ENCODE results near the gene ANKRD27.
"Not testable (repeated sequence)": the region's sequence is repeated elsewhere in the genome, so short reads cannot be mapped to it uniquely, and the experiment has no call there.

ANKRD27 gene

GRCh38 chr19:32652331-32652730, 22.6 kb downstream of the ANKRD27 start:
- DNase-seq (ENCODE audit: low read depth) = not testable (repeated sequence)

DNA sequence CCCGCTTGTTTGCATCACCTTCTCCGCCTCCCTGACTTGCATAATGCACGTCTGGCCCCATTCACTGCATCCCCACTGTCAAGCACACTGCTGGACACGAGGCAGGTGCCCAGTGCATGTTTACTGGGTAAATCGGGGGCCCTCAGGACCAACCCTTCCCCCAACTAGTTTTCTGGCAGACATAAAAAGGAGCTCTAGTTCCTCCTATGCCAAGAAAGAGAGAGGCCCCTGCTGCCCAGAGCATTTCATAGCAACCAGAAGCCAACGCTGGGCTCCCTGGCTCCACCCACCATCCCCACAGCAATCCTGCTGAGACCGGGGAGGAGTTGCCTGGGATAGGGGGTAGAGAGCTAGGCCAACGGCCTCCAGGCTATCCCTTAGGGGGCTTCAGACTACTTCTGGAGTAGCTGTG, 23.2 kb downstream of the ANKRD27 start:
- no peak for DNase-seq (ENCODE audit: low read depth)

DNA sequence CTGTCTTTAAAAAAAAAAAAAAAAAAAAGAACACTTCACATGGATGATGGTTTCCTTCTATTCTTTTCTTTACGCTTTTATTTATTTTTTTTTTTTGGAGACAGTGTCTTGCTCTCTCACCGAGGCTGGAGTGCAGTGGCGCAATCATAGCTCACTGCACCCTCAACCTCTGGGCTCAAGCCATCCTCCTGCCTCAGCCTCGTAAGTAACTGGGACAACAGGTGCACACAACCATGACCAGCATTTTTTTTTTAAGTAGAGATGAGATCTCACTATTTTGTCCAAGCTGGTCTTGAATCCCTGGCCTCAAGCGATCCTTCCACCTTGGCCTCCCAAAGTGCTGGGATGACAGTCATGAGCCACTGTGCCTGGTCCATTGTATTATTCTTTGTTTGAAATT, 24.3 kb downstream of the ANKRD27 start:
- no peak for DNase-seq (ENCODE audit: low read depth)

GRCh38 chr19:32649751-32650150, 25.2 kb downstream of the ANKRD27 start:
- DNase-seq (ENCODE audit: low read depth) = no peak

DNA sequence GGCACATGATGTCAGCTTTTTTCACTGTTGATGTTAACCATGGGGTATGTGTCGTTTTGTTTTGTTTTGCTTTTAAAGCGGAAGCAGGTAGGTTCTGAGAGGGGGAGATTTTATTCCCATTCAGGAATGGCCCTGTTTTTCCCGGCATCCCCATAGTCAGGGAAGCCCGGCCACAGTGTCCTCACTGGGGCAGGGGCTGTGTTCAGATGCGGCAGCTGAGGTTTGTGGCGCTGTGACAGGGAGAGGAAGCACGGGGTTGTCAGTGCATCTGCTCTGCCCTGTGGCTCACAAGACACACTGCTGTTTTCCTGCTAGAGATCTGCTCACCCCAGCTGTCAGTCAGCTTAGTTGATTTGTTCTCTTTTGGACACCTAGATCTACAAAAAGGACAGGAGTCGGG, 27.6 kb downstream of the ANKRD27 start:
- no peak for DNase-seq (ENCODE audit: low read depth)

GRCh38 chr19:32646556-32646955, 28.4 kb downstream of the ANKRD27 start:
- DNase-seq (ENCODE audit: low read depth) = no peak

DNA sequence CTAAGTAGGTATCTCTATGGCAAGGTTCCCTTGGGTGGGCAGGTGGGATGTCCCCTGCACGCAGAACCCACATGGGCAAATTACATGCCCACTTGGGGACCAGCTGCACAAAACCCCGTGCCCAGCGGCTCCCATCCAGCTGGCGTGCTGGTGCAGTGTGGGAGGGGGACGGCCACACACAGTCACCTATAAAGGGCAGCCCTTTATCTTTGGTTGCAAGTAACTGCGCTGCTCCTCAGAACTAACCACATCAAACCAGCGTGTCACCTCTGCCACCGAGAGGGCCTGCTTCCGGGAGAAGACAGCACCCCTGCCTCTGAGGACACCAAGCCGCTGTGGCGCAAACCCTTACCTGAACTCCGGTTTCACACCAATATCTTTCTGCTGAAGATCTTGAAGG, 32.2 kb downstream of the ANKRD27 start:
- no peak for DNase-seq (ENCODE audit: low read depth)

DNA sequence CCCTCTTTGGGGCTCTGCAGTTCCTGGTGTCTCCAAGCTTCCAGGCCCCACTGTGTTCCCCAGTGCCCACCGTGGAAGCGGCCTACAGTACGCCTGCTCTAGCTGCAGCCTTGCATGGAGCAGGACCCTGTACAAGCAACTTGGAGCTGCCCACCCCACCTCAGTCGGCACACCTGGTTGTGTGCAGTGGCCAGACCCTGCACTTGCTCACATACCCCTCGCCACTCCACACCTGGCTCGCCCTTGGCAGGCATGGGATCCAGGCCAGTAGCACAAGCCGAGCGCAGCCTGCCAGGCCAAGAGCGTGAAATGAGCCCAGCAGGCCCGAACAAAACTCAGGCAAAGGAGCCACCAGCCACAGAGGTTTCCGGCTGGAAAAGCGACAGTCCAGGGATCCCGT, 36.4 kb downstream of the ANKRD27 start:
- no peak for DNase-seq (ENCODE audit: low read depth)

- no peak for DNase-seq (ENCODE audit: low read depth)
Observed at GRCh38 chr19:32637480-32637879, 37.5 kb downstream of the ANKRD27 start.

GRCh38 chr19:32631381-32631780, 43.6 kb downstream of the ANKRD27 start:
- no peak for DNase-seq (ENCODE audit: low read depth)

DNA sequence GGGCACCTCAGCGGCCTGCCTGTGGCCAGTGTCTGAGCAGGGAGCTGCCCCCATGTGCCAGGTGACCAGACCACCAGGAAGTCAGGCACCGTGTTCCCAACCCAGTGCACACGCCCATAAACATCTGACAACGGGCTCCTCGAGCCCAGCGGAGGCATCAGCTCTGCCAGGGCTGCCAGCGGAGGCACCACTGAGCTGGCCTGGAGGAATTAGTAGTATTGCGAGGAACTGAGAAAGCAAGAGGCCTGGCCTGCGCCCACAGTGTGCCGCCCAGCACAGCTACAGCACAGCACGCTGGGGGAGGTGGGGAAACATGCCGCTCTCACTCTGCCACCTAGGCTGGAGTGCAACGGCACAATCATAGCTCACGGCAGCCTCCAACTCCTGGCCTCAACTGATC, 44.6 kb downstream of the ANKRD27 start:
- DNase-seq (ENCODE audit: low read depth) = no peak

DNA sequence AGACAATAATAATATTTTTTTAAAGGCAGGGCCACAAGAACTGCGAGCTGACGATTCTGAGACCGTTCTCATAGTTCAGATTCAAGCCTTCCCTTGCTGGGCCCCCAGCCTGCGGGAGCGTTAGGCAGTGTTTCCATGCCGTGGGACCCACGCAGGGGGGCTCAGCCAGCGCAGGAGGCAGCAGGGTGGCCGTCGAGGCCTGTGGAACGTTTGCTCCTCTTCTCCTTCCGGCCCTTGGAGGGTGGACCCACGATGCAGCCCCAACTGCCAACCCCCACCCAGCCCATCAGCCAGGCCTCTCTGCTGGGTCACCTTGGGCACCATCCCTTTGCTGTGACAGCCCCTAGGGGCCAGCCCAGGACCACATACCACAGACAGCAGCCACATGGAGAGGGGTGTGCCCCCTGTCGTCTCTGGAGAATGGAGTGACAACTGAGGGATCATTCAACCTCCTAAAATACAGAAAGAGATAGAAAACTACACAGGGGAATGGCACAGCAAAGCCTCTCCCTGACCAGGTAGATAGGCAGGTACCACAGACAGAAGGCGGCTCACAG, 47.2 kb downstream of the ANKRD27 start:
- DNase-seq (ENCODE audit: low read depth) = no peak

- DNase-seq (ENCODE audit: low read depth) = no peak
Observed at GRCh38 chr19:32626969-32627368, 48.0 kb downstream of the ANKRD27 start.

- DNase-seq (ENCODE audit: low read depth) = no peak
Observed at GRCh38 chr19:32624410-32624809, 50.6 kb downstream of the ANKRD27 start.

- no peak for DNase-seq (ENCODE audit: low read depth)
Observed at GRCh38 chr19:32622002-32622401, 53.0 kb downstream of the ANKRD27 start.

DNA sequence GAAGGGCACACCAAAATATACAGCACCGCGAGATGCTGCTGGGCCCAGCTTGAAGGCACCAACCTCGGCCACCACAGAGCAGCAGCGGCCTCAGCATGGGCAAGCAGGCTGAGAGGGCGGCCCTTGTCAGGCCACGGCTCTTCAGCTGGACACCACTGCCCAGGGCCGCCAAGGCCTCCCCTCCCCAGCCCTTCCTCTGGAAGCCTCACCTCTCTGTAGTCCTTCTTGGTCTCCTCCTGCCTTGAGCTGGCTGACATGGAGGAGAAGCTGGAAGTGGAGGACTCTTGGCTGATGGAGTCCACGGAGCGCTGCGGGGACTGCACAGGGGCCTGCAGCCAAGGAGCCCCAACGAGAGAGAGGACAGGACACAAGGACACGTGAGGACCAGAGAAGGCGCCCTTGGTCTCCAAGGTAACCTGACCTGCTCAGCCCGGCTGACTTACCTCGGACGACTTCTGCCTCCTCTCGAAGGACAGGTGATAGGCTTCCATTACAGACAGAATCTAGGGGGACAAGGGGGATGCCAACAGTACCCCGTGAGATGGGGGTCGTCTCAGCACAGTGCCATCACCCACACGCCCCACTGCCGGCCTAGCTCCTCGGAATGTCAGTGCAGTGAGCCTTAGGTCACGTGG, 55.8 kb downstream of the ANKRD27 start:
- DNase-seq (ENCODE audit: low read depth) = no peak

- DNase-seq (ENCODE audit: low read depth) = no peak
Observed at GRCh38 chr19:32615569-32615968, 59.4 kb downstream of the ANKRD27 start.

- no peak for DNase-seq (ENCODE audit: low read depth)
Observed at GRCh38 chr19:32614916-32615315, 60.1 kb downstream of the ANKRD27 start.

- DNase-seq (ENCODE audit: low read depth) = no peak
Observed at GRCh38 chr19:32613008-32613407, 62.0 kb downstream of the ANKRD27 start.

DNA sequence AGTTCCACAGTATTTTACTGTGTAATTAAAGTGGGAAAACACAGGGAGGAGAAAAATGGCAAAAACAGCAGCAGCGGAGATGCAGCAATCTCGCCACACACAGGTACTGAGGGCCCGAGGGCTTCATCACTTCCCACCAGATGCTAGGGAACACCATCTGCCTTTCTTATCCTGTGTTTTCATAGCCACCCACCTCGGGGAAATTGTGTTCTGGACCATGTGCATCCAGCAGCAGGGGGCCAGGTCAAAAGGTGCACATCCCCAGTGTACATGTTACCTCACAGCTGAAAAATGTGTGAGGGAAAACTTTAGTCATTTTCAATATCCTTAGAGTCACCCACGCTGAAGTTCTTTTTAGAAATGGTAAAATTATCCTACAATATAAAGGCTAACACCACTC, 63.8 kb downstream of the ANKRD27 start:
- no peak for DNase-seq (ENCODE audit: low read depth)

GRCh38 chr19:32607479-32607878, 67.5 kb downstream of the ANKRD27 start:
- no peak for DNase-seq (ENCODE audit: low read depth)

DNA sequence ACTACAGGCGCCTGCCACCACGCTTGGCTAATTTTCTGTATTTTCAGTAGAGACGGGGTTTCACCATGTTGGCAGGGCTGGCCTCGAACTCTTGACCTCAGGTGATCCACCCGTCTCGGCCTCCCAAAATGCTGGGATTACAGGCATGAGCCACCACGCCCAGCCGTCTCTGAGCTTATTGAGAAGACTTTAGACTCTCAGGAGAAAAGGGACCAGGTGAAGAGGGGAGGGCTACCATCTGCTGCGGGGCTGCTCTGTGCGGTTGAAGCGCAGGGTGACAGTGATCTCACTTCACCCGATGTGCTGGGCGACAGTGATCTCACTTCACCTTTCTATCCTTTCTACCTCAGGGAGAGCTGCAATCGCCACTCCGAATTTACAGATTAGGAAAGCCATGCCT, 68.7 kb downstream of the ANKRD27 start:
- DNase-seq (ENCODE audit: low read depth) = no peak

GRCh38 chr19:32605544-32605943, 69.4 kb downstream of the ANKRD27 start:
- DNase-seq (ENCODE audit: low read depth) = no peak

- DNase-seq (ENCODE audit: low read depth) = no peak
Observed at GRCh38 chr19:32603961-32604360, 71.0 kb downstream of the ANKRD27 start.

All from HS-5 (cell line).